ENCODE measurements around the gene SLC25A30. TPM values are rescaled to one million over a fixed set of nuclear protein-coding genes. Genes with fewer than 3 reads are reported as not detected.
"Not testable (repeated sequence)": the region's sequence is repeated elsewhere in the genome, so short reads cannot be mapped to it uniquely, and the experiment has no call there.

Gene SLC25A30
- total RNA-seq, 2 experiments from 2014 or later = 22.0 to 23.8 TPM

GRCh38 chr13:45402641-45403040, 15.5 kb downstream of the SLC25A30 start:
- POLR2A ChIA-PET = no interaction called here
- CTCF ChIA-PET = interaction anchor here (0.6 to 0.8 kb wide), 2 partner anchors 59 to 291 kb away, joined by 3 read pairs; no protein-coding TSS in a partner anchor

GRCh38 chr13:45401314-45401713, 16.9 kb downstream of the SLC25A30 start:
- ChIA-PET POLR2A (no interaction called here), CTCF (no interaction called here)

- ChIA-PET POLR2A (interaction anchor here (1.2 kb wide), 1 partner anchor 66 kb away, joined by 4 read pairs; the partner anchor contains the start of gene COG3), CTCF (interaction anchor here (1.2 to 2.1 kb wide), 5 partner anchors 13 to 90 kb away, joined by 3 to 8 read pairs (median 3); partner anchors contain the start of gene SLC25A30)
Measured at GRCh38 chr13:45398877-45399276, 19.3 kb downstream of the SLC25A30 start.

GRCh38 chr13:45396533-45397095, 21.6 kb downstream of the SLC25A30 start:
- POLR2A ChIA-PET = interaction anchor here (0.7 kb wide), 1 partner anchor 72 kb away, joined by 3 read pairs; no protein-coding TSS in a partner anchor

GRCh38 chr13:45393941-45394570, 24.1 kb downstream of the SLC25A30 start:
- ChIA-PET CTCF (interaction anchor here (0.7 to 3.7 kb wide), 4 partner anchors 16 to 80 kb away, joined by 3 to 30 read pairs (median 6); no protein-coding TSS in a partner anchor), POLR2A (interaction anchor here (1.0 kb wide), 1 partner anchor 23 kb away, joined by 3 read pairs; no protein-coding TSS in a partner anchor)

More at GRCh38 chr13:45396533-45397095, 21.6 kb downstream of the SLC25A30 start:
- CTCF ChIA-PET = interaction anchor here (1.1 to 1.9 kb wide), 3 partner anchors 19 to 29 kb away, joined by 3 to 7 read pairs (median 5); partner anchors contain the start of gene SLC25A30

GRCh38 chr13:45392811-45393210, 25.4 kb downstream of the SLC25A30 start:
- ChIA-PET POLR2A (no interaction called here), CTCF (interaction anchor here (3.7 kb wide), 1 partner anchor 22 kb away, joined by 30 read pairs; no protein-coding TSS in a partner anchor)

GRCh38 chr13:45391926-45392325, 26.2 kb downstream of the SLC25A30 start:
- ChIA-PET POLR2A (no interaction called here), CTCF (interaction anchor here (1.5 to 3.7 kb wide), 2 partner anchors 20 to 21 kb away, joined by 3 to 30 read pairs; no protein-coding TSS in a partner anchor)

GRCh38 chr13:45391128-45391527, 27.0 kb downstream of the SLC25A30 start:
- POLR2A ChIA-PET = not testable (repeated sequence)
- CTCF ChIA-PET = interaction anchor here (1.5 kb wide), 1 partner anchor 20 kb away, joined by 3 read pairs; no protein-coding TSS in a partner anchor

- CTCF ChIA-PET = interaction anchor here (1.5 kb wide), 1 partner anchor 19 kb away, joined by 3 read pairs; no protein-coding TSS in a partner anchor
Measured at GRCh38 chr13:45390348-45390747, 27.8 kb downstream of the SLC25A30 start.

GRCh38 chr13:45388664-45389063, 29.5 kb downstream of the SLC25A30 start:
- POLR2A ChIA-PET = interaction anchor here (0.6 kb wide), 1 partner anchor 382 kb away, joined by 3 read pairs; no protein-coding TSS in a partner anchor

More at GRCh38 chr13:45390348-45390747, 27.8 kb downstream of the SLC25A30 start:
- POLR2A ChIA-PET = not testable (repeated sequence)

GRCh38 chr13:45386892-45387575, 31.1 kb downstream of the SLC25A30 start:
- CTCF ChIA-PET = not testable (repeated sequence)

More at GRCh38 chr13:45388664-45389063, 29.5 kb downstream of the SLC25A30 start:
- CTCF ChIA-PET = no interaction called here

GRCh38 chr13:45385907-45386553, 32.1 kb downstream of the SLC25A30 start:
- ChIA-PET CTCF (interaction anchor here (0.6 to 1.3 kb wide), 2 partner anchors 9 to 1491 kb away, joined by 3 to 4 read pairs; no protein-coding TSS in a partner anchor), POLR2A (no interaction called here)

More at GRCh38 chr13:45386892-45387575, 31.1 kb downstream of the SLC25A30 start:
- POLR2A ChIA-PET = not testable (repeated sequence)

GRCh38 chr13:45385320-45385719, 32.9 kb downstream of the SLC25A30 start:
- POLR2A ChIA-PET = no interaction called here
- CTCF ChIA-PET = interaction anchor here (0.6 to 1.3 kb wide), 2 partner anchors 10 to 1491 kb away, joined by 3 to 4 read pairs; no protein-coding TSS in a partner anchor

GRCh38 chr13:45384474-45385174, 33.5 kb downstream of the SLC25A30 start:
- ChIA-PET POLR2A (no interaction called here), CTCF (interaction anchor here (1.3 kb wide), 1 partner anchor 11 kb away, joined by 4 read pairs; no protein-coding TSS in a partner anchor)

- POLR2A ChIA-PET, CTCF ChIA-PET: not testable (repeated sequence)
Measured at GRCh38 chr13:45382739-45383138, 35.4 kb downstream of the SLC25A30 start.

- ChIA-PET POLR2A (no interaction called here), CTCF (no interaction called here)
Measured at GRCh38 chr13:45381196-45381595, 37.0 kb downstream of the SLC25A30 start.

- POLR2A ChIA-PET, CTCF ChIA-PET: not testable (repeated sequence)
Measured at GRCh38 chr13:45380708-45381107, 37.5 kb downstream of the SLC25A30 start.

- POLR2A ChIA-PET = not testable (repeated sequence)
Measured at GRCh38 chr13:45379516-45379915, 38.7 kb downstream of the SLC25A30 start.

GRCh38 chr13:45378786-45379185, 39.4 kb downstream of the SLC25A30 start:
- CTCF ChIA-PET, POLR2A ChIA-PET: not testable (repeated sequence)

More at GRCh38 chr13:45379516-45379915, 38.7 kb downstream of the SLC25A30 start:
- CTCF ChIA-PET = not testable (repeated sequence)

Measured in activated CD8-positive, alpha-beta memory T cell treated with anti-CD3 and anti-CD28 coated beads for 36 hours (primary cell).